AML-193 (cell line): Measurements from ENCODE around the gene DNAJC8.

Experiments used
- DNase-seq, 2 experiments: peaks; one replicate each; lab custom pipeline; 2025; lab: John Stamatoyannopoulos, UW

Gene DNAJC8

GRCh38 chr1:28200234-28200873, 32.5 kb downstream of the DNAJC8 start:
- DNase-seq: no peak

GRCh38 chr1:28199328-28200233, 33.2 kb downstream of the DNAJC8 start:
- no peak for DNase-seq

GRCh38 chr1:28197682-28198415, 35.0 kb downstream of the DNAJC8 start:
- no peak for DNase-seq

- DNase-seq: no peak
Measured at GRCh38 chr1:28196330-28196729, 36.5 kb downstream of the DNAJC8 start.

GRCh38 chr1:28195780-28196179, 37.0 kb downstream of the DNAJC8 start:
- DNase-seq: no peak

- no peak for DNase-seq
Measured at GRCh38 chr1:28194326-28195035, 38.3 kb downstream of the DNAJC8 start.

GRCh38 chr1:28193701-28194161, 39.1 kb downstream of the DNAJC8 start:
- DNase-seq: no peak

GRCh38 chr1:28190996-28191645, 41.7 kb downstream of the DNAJC8 start:
- no peak for DNase-seq

GRCh38 chr1:28190337-28190979, 42.4 kb downstream of the DNAJC8 start:
- DNase-seq: no peak

GRCh38 chr1:28185071-28185470, 47.8 kb downstream of the DNAJC8 start:
- DNase-seq: no peak

GRCh38 chr1:28180306-28181305, 52.2 kb downstream of the DNAJC8 start:
- no peak for DNase-seq

GRCh38 chr1:28178690-28179485, 53.9 kb downstream of the DNAJC8 start:
- DNase-seq: no peak

- peak; percentile 75 to 76 for DNase-seq
Measured at GRCh38 chr1:28176492-28177470, 56.0 kb downstream of the DNAJC8 start, which contains the start of gene PTAFR. Gene PTAFR, minus strand, starts transcription at chr1:28176690. Its CDS starts 25,669 bp downstream, at chr1:28151021.

GRCh38 chr1:28175955-28176485, 56.8 kb downstream of the DNAJC8 start:
- no peak for DNase-seq

- DNase-seq: no peak
Measured at GRCh38 chr1:28173980-28174297, 58.9 kb downstream of the DNAJC8 start.

- no peak for DNase-seq
Measured at GRCh38 chr1:28173151-28173979, 59.5 kb downstream of the DNAJC8 start.
